KMS-11 (cell line): ENCODE measurements around the gene CCNB1.

ENCODE experiments used
- H2AFZ ChIP-seq: fragments of 200-600 bp; sonication (generic); 2 replicates; pipeline ENCODE4 v1.6.1; 2016; ENCODE audit warnings: antibody characterized with exemption, mixed run types, low read depth
- H3K27ac ChIP-seq: fragments of 200-600 bp; sonication (generic); 2 replicates; pipeline ENCODE4 v1.6.1; 2016; ENCODE audit warnings: mild to moderate bottlenecking, mixed run types
- H3K27me3 ChIP-seq: fragments of 200-600 bp; sonication (generic); 2 replicates; pipeline ENCODE4 v1.6.1; 2017; ENCODE audit warnings: mild to moderate bottlenecking, low read depth, mixed run types, moderate library complexity; ENCODE audit not compliant: insufficient read depth
- H3K36me3 ChIP-seq: fragments of 200-600 bp; sonication (generic); 2 replicates; pipeline ENCODE4 v1.6.1; 2017; ENCODE audit warnings: mild to moderate bottlenecking, mixed run types; ENCODE audit not compliant: insufficient read depth
- H3K4me1 ChIP-seq: fragments of 200-600 bp; sonication (generic); 2 replicates; pipeline ENCODE4 v1.6.1; 2016; ENCODE audit warnings: mild to moderate bottlenecking, low read depth, mixed run types; ENCODE audit not compliant: poor library complexity, severe bottlenecking
- H3K4me2 ChIP-seq: fragments of 200-600 bp; sonication (generic); 2 replicates; pipeline ENCODE4 v1.7.0; 2016; ENCODE audit warnings: mild to moderate bottlenecking, mixed run types
- H3K4me3 ChIP-seq: fragments of 200-600 bp; sonication (generic); IDR thresholded peaks from 2 replicates; pipeline ENCODE4 v1.6.1; 2017; ENCODE audit warnings: low read depth, low read length, mixed read lengths; ENCODE audit not compliant: insufficient read depth
- H3K79me2 ChIP-seq: fragments of 200-600 bp; sonication (generic); 2 replicates; pipeline ENCODE4 v1.6.1; 2016; ENCODE audit warnings: low read depth, mixed run types; ENCODE audit not compliant: insufficient read depth
- H3K9ac ChIP-seq: fragments of 200-600 bp; sonication (generic); 2 replicates; pipeline ENCODE4 v1.6.1; 2016; ENCODE audit warnings: mild to moderate bottlenecking, mixed run types
- H4K20me1 ChIP-seq: fragments of 200-600 bp; sonication (generic); 2 replicates; pipeline ENCODE4 v1.6.1; 2016; ENCODE audit warnings: mild to moderate bottlenecking, mixed run types; ENCODE audit not compliant: insufficient read depth
- CTCF ChIP-seq: fragments of 200-600 bp; sonication (generic); conservative IDR thresholded peaks from 2 replicates; pipeline ENCODE4 v1.6.1; 2017; ENCODE audit warnings: low read depth, mild to moderate bottlenecking, antibody characterized with exemption, low read length, moderate library complexity, mixed read lengths

Gene CCNB1

GRCh38 chr5:69206528-69207190, 39.7 kb downstream of the CCNB1 start:
- H3K4me2 ChIP-seq = no peak overlapping the region
- no peaks in the 10 kb centered on the region for H3K27me3 ChIP-seq
- H2AFZ ChIP-seq = no peak overlapping the region
- no peak overlapping the region for H3K9ac ChIP-seq
- no peaks in the 10 kb centered on the region for H3K36me3 ChIP-seq
- no peak overlapping the region for H3K4me3 ChIP-seq
- no peak overlapping the region for H3K27ac ChIP-seq
- no peaks in the 10 kb centered on the region for H4K20me1 ChIP-seq
- H3K4me1 ChIP-seq = no peaks in the 10 kb centered on the region
- no peak for TF ChIP-seq CTCF
- no peaks in the 10 kb centered on the region for H3K79me2 ChIP-seq

GRCh38 chr5:69209602-69210001, 42.7 kb downstream of the CCNB1 start:
- TF ChIP-seq CTCF = no peak
- Histone ChIP-seq H3K4me1 (no peaks in the 10 kb centered on the region), H3K4me2 (no peak overlapping the region), H3K27ac (no peak overlapping the region), H4K20me1 (no peaks in the 10 kb centered on the region), H3K9ac (no peak overlapping the region), H3K36me3 (no peaks in the 10 kb centered on the region), H3K4me3 (no peak overlapping the region), H3K79me2 (no peaks in the 10 kb centered on the region), H3K27me3 (no peaks in the 10 kb centered on the region), H2AFZ (no peak overlapping the region)

- no peaks in the 10 kb centered on the region for H3K36me3 ChIP-seq
- no peaks in the 10 kb centered on the region for H4K20me1 ChIP-seq
- H3K4me1 ChIP-seq = peaks cover 4% of the 10 kb centered on the region
Observed at GRCh38 chr5:69211200-69211599, 44.2 kb downstream of the CCNB1 start.

DNA sequence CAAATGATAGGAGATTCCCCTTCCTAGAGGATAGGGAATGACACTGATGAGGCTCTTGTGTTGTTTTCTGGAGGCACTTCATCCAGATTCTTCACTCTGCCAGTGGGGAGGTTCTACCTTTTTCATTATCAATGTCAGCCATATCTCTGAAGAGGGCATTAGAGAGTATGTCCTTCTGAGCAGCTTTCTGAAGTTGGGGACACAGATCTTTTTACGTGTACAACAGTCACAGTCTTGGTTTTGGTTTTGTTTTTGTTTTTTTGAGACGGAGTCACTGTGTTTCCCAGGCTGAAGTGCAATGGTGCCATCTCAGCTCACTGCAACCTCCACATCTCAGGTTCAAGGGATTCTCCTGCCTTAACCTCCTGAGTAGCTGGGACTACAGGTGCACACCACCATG, 45.1 kb downstream of the CCNB1 start:
- H3K9ac ChIP-seq = no peak overlapping the region
- no peak overlapping the region for H3K4me3 ChIP-seq
- no peak for TF ChIP-seq CTCF
- no peaks in the 10 kb centered on the region for H3K27me3 ChIP-seq
- H3K36me3 ChIP-seq = no peaks in the 10 kb centered on the region
- H3K4me2 ChIP-seq = no peak overlapping the region
- H3K4me1 ChIP-seq = peaks cover 8% of the 10 kb centered on the region
- H4K20me1 ChIP-seq = no peaks in the 10 kb centered on the region
- no peaks in the 10 kb centered on the region for H3K79me2 ChIP-seq
- H3K27ac ChIP-seq = no peak overlapping the region
- H2AFZ ChIP-seq = no peak overlapping the region

More at GRCh38 chr5:69211200-69211599, 44.2 kb downstream of the CCNB1 start:
- no peak for TF ChIP-seq CTCF
- Histone ChIP-seq H3K4me3 (no peak overlapping the region), H3K9ac (no peak overlapping the region), H3K27ac (no peak overlapping the region), H3K4me2 (no peak overlapping the region), H2AFZ (no peak overlapping the region), H3K27me3 (no peaks in the 10 kb centered on the region), H3K79me2 (no peaks in the 10 kb centered on the region)
